NCI-H446 treated with DMSO at 0.1 percent for 48 hours (cell line): ENCODE results near the gene CARM1.
"Not testable (repeated sequence)": the region's sequence is repeated elsewhere in the genome, so short reads cannot be mapped to it uniquely, and the experiment has no call there.

ENCODE experiments used
- DNase-seq: peaks from one replicate; lab custom pipeline; 2025; lab: John Stamatoyannopoulos, UW

CARM1 gene

GRCh38 chr19:10846500-10847202, 24.7 kb upstream of the CARM1 start:
- no peak for DNase-seq

GRCh38 chr19:10848230-10848856, 23.0 kb upstream of the CARM1 start, which contains the start of gene C19orf38:
C19orf38 (plus strand) TSS chr19:10848415; CDS start chr19:10848509, 94 bp downstream.
- no peak for DNase-seq

- no peak for DNase-seq
Measured at GRCh38 chr19:10850631-10851030, 20.7 kb upstream of the CARM1 start.

GRCh38 chr19:10852098-10852800, 19.1 kb upstream of the CARM1 start:
- DNase-seq, result no peak

GRCh38 chr19:10852941-10853340, 18.4 kb upstream of the CARM1 start:
- no peak for DNase-seq

GRCh38 chr19:10854350-10855089, 16.8 kb upstream of the CARM1 start:
- no peak for DNase-seq

GRCh38 chr19:10855879-10856522, 15.4 kb upstream of the CARM1 start:
- DNase-seq, result no peak

GRCh38 chr19:10856899-10857298, 14.5 kb upstream of the CARM1 start:
- not testable (repeated sequence) for DNase-seq

- DNase-seq, result no peak
Measured at GRCh38 chr19:10858204-10858828, 13.0 kb upstream of the CARM1 start.

GRCh38 chr19:10861103-10861651, 10.2 kb upstream of the CARM1 start:
- no peak for DNase-seq

- no peak for DNase-seq
Measured at GRCh38 chr19:10862561-10863106, 8.7 kb upstream of the CARM1 start.

- DNase-seq, result no peak
Measured at GRCh38 chr19:10863107-10863717, 8.1 kb upstream of the CARM1 start.

GRCh38 chr19:10864538-10864899, 6.8 kb upstream of the CARM1 start:
- peak; percentile 54 for DNase-seq

GRCh38 chr19:10866495-10866894, 4.9 kb upstream of the CARM1 start:
- no peak for DNase-seq

- no peak for DNase-seq
Measured at GRCh38 chr19:10868872-10869547, 2.3 kb upstream of the CARM1 start.

GRCh38 chr19:10869872-10870311, 1.5 kb upstream of the CARM1 start:
- DNase-seq, result not testable (repeated sequence)

GRCh38 chr19:10870501-10870954, 825 bp upstream of the CARM1 start:
- no peak for DNase-seq

- no peak for DNase-seq
Measured at GRCh38 chr19:10871711-10872545, 575 bp downstream of the CARM1 start.
